Activated CD8-positive, alpha-beta memory T cell treated with anti-CD3 and anti-CD28 coated beads for 1 hour (primary cell): ENCODE data around the gene ITK.
"Not testable (repeated sequence)": the region's sequence is repeated elsewhere in the genome, so short reads cannot be mapped to it uniquely, and the experiment has no call there.

Experiments used
- DNase-seq, 2 donors: peaks; one replicate each; pipeline ENCODE4 v3.0.0-alpha.2; 2020; ENCODE audit warnings: low read depth in 1 of 2; ENCODE audit errors: extremely low read depth in 1 of 2

Gene ITK

DNA sequence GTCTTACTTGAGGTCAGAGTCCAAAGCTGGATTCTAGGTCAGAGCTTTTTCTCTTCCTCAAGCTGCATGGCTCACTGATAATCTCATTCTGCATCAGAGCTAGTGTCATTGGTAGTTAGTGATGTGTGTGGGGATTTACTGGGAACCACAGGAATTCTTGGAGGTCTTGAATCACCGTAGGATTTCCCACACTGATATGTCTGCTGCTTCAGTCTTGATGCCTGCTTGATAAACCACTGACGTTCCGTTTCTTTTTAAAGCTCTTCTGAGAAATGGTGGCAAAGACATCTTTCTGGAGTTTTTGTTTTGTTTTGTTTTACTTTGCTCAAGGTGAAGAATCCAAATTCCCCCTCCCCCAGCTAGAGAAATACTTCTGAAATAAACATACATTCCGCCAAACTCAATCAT lies 13.4 kb upstream of the ITK start:
- no peak for DNase-seq

DNA sequence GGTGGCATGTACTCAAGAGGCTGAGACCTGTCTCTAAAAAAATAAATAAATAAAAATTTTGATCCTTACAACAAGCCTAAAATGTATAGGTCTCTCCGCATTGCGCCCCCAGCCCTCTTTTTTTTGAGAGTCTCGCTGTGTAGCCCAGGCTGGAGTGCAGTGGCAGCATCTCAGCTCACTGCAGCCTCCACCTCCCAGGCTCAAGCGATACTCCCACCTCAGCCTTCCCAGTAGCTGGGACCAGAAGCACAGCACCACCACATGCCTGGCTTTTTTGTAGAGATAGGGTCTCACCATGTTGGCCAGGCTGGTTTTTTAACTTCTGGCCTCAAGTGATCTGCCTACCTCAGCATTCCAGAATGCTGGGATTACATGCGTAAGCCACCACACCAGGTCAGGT lies 12.4 kb upstream of the ITK start:
- DNase-seq: no peak

DNA sequence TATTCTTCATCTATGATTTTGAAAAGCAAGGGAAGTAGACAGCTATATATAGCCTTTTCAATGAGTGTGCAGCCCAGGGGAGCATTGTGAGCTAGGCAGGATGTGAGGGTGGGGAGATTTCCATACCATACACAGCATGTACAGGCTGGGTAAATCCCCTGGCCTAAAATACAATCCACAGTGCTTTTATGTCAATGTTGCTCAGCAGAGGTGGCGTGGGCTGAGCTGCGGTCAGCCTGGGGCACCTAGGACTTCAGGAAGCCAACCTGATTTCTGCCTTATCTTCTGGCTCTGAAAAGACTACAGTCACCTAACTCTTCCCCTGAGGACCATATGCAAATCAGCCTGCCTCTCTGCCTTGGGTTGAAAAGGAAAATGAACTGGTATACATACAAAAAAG lies 8.2 kb upstream of the ITK start:
- peak; percentile 48 to 53 for DNase-seq

DNA sequence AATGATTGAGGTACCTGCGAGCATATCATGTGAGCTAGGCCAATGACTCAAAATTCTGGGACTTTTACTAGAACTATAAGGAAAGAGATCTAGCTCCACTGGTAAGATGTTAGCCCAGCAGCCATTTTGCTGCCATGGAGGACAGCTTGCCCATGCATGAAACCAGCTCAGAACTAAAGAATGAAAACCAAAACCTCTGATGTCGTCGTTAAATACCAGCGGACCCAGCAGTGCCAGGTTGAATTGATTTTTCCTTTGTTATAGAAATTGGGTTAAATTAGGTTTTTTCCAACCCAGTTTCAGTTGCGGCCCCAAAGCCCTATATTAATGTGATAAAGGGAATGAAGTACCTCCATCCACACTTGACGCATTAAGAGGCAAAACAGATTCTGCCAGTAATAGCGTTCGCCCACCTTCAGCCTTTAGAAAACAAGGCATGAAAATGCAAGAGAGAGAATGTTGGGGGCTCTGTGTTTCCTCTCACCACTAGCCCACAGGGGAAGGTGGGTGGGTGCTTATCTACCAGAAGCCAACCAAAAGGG lies 5.5 kb upstream of the ITK start:
- DNase-seq: no peak

DNA sequence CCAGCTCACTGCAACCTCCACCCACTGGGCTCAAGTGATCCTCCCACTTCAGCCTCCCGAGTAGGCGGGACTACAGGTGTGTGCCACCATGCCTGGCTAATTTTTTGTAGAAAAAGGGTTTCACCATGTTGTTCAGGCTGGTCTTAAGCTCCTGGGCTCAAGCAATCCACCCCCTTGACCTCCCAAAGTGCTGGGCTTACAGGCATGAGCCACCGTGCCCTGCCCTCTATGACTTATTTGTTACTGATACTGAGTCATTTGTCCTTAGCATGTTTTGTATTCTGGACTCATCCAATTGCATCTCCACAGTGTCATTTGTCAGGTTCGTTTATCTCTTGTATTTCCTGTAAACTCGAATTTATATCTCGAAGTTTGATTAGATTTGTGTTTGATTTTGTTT lies 2.7 kb upstream of the ITK start:
- no peak for DNase-seq

DNA sequence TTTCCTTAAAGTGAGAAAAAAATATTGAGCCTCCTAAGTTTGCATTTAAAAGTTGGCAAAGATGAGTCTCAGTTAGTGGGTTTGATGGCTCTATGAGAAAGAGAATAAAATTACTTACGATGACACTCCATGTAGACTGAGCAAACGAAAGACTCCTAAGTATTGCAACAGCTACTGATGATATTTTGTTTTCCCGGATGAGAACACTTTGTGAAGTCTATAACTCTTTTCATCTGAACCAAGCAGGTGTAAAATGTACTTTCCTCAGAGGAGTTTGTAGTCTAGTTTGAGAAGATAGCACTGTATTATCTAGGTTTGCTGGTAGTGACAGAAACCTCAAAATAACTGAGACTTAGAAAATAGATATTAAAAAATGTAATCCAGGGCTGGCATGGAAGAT lies 1.7 kb upstream of the ITK start:
- DNase-seq: no peak

DNA sequence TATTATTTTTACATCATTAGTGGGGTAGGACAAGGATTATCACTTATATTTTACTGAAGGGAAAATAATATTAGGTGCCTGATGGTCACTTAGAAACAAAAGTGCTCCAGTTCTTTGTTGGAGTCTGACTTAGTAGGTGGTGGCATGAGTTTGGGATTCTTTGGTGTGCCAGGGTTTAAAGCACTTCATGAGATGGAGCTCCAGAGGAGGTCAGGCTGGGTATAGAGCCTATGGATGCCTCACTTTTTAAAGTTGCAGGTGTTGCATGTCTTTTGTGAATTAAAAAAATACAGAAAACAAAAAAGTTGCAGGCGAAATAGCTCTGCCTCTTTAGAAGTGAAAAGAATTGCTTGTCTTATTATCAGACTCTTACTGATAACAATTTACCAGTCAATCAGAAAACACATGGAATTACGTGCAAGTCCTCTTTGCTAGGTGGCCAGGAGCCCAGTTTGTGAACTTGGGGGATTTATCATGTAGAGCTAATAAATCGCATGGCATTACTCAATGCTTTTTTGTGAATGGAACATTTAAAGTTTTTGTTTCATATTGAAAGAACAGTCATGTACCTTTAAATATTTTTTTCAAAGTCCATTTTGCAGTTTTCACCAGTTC lies 1.6 kb downstream of the ITK start:
- no peak for DNase-seq

DNA sequence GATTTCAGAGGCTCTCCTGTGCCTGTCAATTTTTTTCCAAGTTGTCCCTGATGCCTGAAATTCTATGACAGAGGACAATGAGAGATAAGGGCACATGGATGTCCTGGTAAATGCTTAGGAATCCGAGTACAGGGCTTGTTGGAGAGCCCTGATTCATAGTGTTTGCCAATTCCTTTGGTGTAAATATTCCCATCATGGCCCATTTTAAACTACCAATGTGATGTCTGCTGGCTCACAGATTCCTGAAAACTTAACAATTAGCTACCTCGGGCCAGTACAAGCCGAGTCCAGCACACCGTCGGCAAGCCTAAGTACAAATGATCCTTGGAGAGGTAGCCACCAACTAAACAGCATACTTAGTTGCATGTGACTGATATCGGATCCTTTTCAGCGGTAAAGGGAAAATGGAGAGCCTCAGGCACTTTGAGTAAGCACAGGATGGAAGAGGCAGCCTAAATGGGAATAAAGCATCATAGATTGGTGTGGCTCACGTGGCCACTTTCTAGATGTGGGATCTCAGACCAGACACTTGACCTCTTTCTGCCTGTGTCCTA lies 3.6 kb downstream of the ITK start:
- DNase-seq: no peak

DNA sequence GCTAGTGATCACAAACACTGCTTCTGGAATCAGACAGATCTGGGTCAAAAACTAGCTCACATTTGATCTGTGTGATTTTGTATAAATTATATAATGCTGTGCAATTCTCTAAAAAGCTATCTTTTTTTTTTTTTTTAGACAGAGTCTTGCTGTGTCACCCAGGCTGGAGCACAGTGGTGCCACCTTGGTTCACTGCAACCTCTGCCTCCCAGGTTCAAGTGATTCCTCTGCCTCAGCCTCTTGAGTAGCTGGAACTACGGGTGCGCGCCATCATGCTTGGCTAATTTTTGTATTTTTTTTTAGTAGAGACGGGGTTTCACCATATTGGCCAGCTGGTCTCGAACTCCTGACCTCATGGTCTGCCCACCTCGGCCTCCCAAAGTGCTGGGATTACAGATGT lies 4.5 kb downstream of the ITK start:
- DNase-seq: not testable (repeated sequence)

DNA sequence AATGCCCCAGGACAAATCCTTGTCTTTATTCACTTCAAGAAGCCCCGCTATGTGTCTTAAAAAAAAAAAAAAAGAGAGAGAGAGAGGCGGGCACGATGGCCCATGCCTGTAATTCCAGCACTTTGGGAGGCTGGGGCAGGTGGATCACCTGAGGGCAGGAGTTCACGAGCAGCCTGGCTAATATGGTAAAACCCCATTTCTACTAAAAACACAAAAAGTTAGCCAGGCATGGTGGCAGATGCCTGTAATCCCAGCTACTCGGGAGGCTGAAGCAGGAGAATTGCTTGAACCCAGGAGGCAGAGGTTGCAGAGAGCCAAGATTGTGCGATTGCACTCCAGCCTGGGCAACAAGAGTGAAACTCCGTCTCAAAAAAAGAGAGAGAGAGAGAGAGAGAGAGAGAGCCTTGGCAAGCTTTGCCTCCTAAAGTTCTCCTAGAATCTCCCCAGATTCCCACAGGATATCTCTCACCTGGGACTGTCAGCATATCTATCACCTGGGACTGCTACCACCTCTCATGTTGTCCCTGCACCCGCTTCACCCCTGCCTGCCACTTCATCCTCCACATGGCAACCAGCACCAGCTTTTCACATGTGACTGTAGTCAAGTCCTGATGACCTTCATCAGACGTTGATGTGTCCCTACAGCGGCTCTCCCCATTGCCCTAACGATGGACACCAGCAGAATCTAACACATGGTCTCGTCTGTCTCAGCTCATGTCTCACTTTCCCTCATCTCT lies 5.8 kb downstream of the ITK start:
- no peak for DNase-seq

DNA sequence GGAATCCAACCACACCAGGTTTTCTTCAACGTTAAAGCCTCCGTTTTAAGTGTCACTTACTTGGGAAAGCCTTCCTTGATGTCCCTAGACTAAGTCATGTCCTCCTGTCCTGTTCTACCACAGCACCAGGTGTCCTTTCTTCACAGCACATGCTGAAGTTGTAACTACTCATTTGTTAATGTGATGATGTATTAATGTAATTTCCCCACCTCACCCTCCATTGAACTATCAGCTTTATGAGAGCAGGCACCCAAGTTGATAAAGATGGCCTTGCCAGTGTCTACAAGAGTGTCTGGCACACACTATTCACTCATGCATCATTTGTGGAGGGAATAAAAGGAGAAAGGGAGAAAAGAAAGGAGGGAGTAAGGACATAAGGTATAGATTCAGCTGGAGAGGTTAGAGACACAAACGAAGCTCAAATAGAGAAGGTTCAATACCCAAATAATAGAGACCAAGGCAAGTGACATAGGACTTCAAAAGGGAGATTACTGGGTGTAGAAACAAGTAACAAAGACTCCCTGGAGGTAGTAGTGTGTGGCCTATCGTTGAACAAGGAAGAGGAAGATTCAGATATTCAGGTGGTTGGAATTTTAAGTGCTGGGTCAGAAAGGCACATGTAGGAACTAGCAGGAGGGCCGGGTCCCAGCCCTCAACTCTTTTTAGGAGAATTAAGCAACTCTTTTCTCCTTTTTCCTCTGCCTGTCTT lies 6.6 kb downstream of the ITK start:
- DNase-seq: no peak

DNA sequence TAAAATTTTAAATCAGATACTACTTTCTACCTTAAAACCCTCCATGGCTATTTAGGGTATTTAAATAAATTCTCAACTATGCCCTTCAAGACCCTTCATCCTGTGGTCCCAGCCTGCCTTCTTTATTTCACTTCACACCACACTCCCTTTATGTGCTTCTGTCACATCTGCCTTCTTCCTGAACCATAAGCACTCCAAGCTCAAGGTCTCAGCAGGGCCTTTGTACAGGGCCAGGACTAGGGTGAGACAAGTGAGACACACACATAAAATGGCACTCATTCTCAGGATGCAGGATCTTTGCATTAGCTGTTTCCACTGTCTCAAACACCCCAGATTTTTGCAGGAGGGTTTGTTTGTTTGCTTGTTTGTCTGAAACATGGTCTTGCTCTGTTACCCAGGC lies 7.6 kb downstream of the ITK start:
- no peak for DNase-seq

DNA sequence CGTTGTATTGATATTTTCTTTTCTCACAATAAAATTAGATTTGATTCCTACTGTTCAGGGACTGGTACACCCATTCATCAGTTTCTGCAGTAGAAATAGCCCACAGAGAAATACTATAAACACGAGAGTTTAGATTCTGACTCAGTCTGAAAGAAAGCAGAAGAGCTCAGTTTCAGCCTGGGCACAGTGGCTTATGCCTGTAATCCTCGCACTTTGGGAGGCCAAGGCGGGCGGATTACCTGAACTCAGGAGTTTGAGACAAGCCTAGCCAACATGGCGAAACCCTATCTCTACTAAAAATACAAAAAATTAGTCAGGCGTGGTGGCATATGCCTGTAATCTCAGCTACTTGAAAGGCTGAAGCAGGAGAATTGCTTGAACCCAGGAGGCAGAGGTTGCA lies 8.6 kb downstream of the ITK start:
- no peak for DNase-seq

DNA sequence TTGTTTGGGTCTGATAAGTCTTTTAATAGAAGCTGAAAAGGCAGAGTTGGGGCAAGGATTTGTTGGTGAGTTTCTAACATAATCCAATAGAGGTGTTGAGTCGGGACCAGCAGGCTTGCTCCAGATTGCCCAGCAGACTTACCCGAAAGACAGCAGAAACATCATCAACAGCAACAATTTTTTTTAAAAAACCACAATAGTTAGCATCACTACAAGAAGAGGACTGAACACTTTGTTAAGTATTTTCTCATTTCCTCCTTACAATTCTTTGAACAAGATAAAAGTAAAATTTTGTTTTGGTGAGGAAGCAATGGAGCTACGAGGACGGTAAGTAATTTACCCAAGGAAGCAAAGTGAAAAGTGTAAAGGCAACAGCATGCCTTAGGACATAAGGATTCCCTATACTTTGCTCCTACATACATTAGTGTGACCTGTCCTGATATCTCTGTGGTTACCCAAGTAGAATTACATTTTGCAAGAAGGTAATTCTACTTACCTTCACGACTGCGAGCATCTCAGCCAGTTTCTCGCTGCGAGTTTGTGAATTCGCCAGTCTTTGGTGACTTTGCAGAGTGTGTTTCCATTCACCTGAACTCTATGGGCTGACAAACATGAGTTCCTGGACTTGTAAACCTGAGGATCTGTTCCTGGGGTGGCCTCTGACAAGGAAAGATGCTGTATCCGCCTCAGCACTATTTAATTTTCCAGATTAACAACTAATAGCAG lies 13.2 kb downstream of the ITK start:
- no peak for DNase-seq

DNA sequence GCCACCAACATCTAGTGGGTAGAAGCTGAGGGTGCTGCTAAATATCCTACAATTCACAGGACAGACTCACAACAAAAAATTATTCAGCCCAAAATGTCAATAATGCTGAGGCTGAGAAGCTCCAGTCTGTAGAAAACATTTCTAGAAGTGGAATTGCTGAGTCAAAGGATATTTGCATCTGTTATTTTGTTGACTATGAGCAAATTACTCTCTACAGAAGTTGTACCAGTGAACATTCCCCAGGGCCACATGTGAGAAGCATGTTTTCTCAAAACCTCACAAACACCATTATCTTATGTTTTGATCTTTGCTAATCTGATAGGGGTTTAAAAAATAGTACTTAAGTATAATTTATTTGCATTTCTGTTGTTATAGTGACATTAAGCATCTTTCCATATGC lies 15.4 kb downstream of the ITK start:
- no peak for DNase-seq

DNA sequence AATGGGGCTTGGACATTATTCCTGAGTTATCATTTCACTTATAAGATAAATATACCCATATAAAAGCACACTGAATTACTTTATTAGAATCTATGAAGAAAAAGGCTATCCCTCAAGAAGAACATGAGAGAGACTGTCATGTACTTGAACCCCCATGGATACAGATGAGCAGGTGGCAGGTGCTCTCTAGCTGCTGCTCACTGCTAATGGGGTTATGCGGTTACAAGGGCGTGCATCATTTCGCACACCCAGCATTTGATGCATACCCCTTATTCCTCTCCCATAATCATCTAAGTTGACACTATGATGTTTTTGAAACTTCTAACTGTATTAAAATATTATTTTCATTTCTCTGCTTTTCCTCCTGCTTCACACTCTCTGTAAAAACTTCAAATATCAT lies 16.4 kb downstream of the ITK start:
- DNase-seq: no peak

DNA sequence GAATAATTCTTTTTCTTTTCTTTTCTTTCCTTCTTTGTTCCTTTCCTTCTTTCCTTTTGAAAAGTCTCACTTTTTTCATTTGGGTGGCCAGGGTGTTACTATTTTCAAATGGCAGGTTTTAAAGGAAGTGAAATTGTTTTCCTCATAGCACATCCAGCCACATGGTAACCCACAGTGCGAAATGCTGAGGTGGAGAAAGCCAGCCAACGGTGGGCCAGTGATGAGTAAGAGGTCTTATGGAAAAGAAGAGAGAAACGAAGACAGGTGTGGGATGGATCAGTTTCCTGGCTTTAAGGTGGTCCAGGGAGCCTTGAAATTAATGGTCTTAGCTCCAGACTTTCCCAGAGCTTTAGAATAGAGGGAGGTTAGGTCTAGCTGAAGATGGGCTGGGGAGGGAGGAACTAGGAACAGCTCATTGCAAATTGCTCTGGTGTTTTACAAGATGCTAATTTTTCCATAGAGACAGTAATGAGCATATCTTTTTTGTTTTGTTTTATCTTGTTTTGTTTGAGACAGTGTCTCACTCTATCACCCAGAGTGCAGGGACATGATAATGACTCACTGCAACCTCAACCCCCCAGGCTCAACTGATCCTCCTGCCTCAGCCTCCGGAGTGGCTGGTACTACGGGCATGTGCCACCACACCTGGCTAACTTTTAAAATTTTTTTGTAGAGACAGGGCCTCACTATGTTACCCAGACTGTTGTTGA lies 17.8 kb downstream of the ITK start:
- DNase-seq: no peak

DNA sequence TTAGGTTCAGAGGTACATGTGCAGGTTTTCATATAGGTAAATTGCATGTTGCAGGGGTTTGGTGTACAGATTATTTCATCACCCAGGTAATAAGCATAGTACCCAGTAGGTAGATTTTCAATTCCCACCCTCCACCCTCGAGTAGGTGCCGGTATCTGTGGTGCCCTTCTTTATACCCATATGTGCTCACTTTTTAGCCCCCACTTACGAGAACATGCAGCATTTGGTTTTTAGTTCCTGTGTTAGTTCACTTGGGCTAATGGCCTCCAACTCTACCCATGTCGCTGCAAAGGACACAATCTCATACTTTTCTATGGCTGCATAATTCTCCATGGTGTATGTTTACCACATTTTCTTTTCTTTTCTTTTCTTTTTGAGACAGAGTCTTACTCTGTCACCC lies 21.2 kb downstream of the ITK start:
- no peak for DNase-seq

DNA sequence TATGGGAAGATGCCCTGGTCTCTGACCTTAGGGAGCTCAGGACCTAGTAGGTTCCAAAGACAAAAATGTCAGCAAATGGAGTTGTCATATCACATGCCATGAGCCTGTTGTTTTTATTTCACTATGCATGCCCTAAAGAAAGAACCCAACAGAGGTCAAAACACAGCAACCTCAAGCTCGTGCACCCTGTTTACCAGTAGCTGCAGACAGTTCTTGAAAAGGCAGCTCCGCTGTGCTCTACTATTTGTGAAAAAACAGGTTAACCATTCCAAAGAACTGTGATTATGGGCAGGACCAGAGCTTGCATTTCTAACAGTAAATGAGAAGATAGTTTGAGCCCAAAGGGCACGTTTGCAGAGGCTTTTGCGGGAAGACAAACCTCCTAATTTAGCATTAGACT lies 22.8 kb downstream of the ITK start:
- DNase-seq: no peak

DNA sequence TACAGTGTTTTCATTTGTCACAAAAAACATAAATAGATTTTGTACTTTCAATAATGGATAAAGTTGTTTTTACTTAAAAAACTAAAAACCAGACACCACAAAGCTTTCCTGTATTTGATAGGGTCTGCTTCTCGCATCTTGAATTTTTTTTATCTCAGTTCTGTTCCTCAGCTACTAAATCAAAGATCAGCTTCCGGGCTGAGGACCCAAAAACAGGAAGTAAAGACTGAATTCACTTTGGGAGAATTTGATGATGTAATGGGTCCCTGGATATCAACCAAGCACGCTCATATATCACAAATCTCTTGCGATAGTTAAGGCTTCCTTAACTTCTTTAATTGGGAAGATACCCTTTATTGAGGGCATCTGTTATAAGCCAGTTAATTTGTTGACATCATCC lies 24.1 kb downstream of the ITK start:
- DNase-seq: no peak
